GM23338 (cell line): ENCODE results near the gene NMD3. TPM values are rescaled to one million over a fixed set of nuclear protein-coding genes. Genes with fewer than 3 reads are reported as not detected.

Experiments used
- ATAC-seq: fragments of 200-7000 bp; cut with Tn5 transposase; 3 replicates; pipeline ENCODE4 v1.9.1; 2020
- DNase-seq: peaks from one replicate; pipeline ENCODE4 v3.0.0-alpha.2; 2015; ENCODE audit warnings: low spot score
- H2AFZ ChIP-seq: fragments of 200-600 bp; sonication (generic); 2 replicates; pipeline ENCODE4 v1.8.0; 2016; ENCODE audit warnings: antibody characterized with exemption, mild to moderate bottlenecking, moderate library complexity
- H3F3A ChIP-seq: fragments of 200-600 bp; sonication (generic); replicated peaks from 2 replicates; pipeline ENCODE4 v1.8.0; 2017; ENCODE audit warnings: antibody characterized with exemption, mixed run types, low read depth
- H3K27ac ChIP-seq: fragments of 200-600 bp; sonication (generic); 2 replicates; pipeline ENCODE4 v1.6.1; 2016; ENCODE audit warnings: low read depth
- H3K27me3 ChIP-seq: fragments of 200-600 bp; sonication (generic); 2 replicates; pipeline ENCODE4 v1.8.0; 2016; ENCODE audit warnings: mild to moderate bottlenecking, mixed run types, moderate library complexity; ENCODE audit not compliant: insufficient read depth
- H3K36me3 ChIP-seq: fragments of 200-600 bp; sonication (generic); 2 replicates; pipeline ENCODE4 v1.8.0; 2016; ENCODE audit warnings: mild to moderate bottlenecking; ENCODE audit not compliant: insufficient read depth
- H3K4me1 ChIP-seq: fragments of 200-600 bp; sonication (generic); 2 replicates; pipeline ENCODE4 v1.8.0; 2016; ENCODE audit warnings: mild to moderate bottlenecking, moderate library complexity; ENCODE audit not compliant: insufficient read depth
- H3K4me2 ChIP-seq: fragments of 200-600 bp; sonication (generic); 2 replicates; pipeline ENCODE4 v1.7.1; 2017; ENCODE audit warnings: mixed run types
- H3K4me3 ChIP-seq: fragments of 200-600 bp; sonication (generic); 2 replicates; pipeline ENCODE4 v1.6.1; 2016; ENCODE audit warnings: mixed run types
- H3K79me2 ChIP-seq: fragments of 200-600 bp; sonication (generic); replicated peaks from 2 replicates; pipeline ENCODE4 v1.8.0; 2017; ENCODE audit warnings: mild to moderate bottlenecking; ENCODE audit not compliant: insufficient read depth
- H3K9me2 ChIP-seq: fragments of 200-600 bp; sonication (generic); 2 replicates; pipeline ENCODE4 v1.8.0; 2017; ENCODE audit not compliant: insufficient read depth
- H4K20me1 ChIP-seq: fragments of 200-600 bp; sonication (generic); replicated peaks from 2 replicates; pipeline ENCODE4 v1.8.0; 2017; ENCODE audit warnings: mild to moderate bottlenecking; ENCODE audit not compliant: insufficient read depth
- H3K27ac Mint-ChIP-seq: 2 replicates; pipeline ENCODE4 v1.8.0; 2020; ENCODE audit warnings: inconsistent platforms, mild to moderate bottlenecking, moderate library complexity, mixed read lengths
- H3K27me3 Mint-ChIP-seq: 3 replicates; pipeline ENCODE4 v1.8.0; 2022; ENCODE audit warnings: low read depth, mild to moderate bottlenecking, moderate library complexity, mixed read lengths, inconsistent platforms; ENCODE audit not compliant: insufficient read depth, poor library complexity
- H3K36me3 Mint-ChIP-seq: 3 replicates; pipeline ENCODE4 v1.8.0; 2021; ENCODE audit warnings: low read depth, mild to moderate bottlenecking, inconsistent platforms, moderate library complexity, mixed read lengths
- H3K4me1 Mint-ChIP-seq: 3 replicates; pipeline ENCODE4 v1.8.0; 2020; ENCODE audit warnings: mild to moderate bottlenecking, inconsistent platforms, mixed read lengths
- H3K4me3 Mint-ChIP-seq: 3 replicates; pipeline ENCODE4 v1.8.0; 2021; ENCODE audit warnings: moderate library complexity, mild to moderate bottlenecking, inconsistent platforms, mixed read lengths
- H3K9me3 Mint-ChIP-seq: 3 replicates; pipeline ENCODE4 v1.8.0; 2020; ENCODE audit warnings: moderate library complexity, mild to moderate bottlenecking, inconsistent platforms, mixed read lengths
- CREB1 ChIP-seq: fragments of 250-450 bp; sonication (Bioruptor Pico); IDR thresholded peaks from 2 replicates; pipeline ENCODE4 v1.5.0; 2020; ENCODE audit warnings: low read depth, mild to moderate bottlenecking, moderate library complexity
- EZH2 ChIP-seq: fragments of 200-600 bp; sonication (generic); IDR thresholded peaks from one replicate; pipeline ENCODE4 v1.8.0; 2017; ENCODE audit warnings: antibody characterized with exemption, mild to moderate bottlenecking, low read depth; ENCODE audit not compliant: unreplicated experiment
- EZH2phosphoT487 ChIP-seq: fragments of 200-600 bp; sonication (generic); IDR thresholded peaks from one replicate; pipeline ENCODE4 v1.8.1; 2018; ENCODE audit warnings: antibody characterized with exemption; ENCODE audit not compliant: unreplicated experiment
- JUNB ChIP-seq: IDR thresholded peaks from one replicate; pipeline ENCODE4 v1.6.1; 2016; ENCODE audit warnings: antibody characterized with exemption; ENCODE audit not compliant: unreplicated experiment
- NANOG ChIP-seq: IDR thresholded peaks from 2 replicates; pipeline ENCODE4 v1.6.1; 2016; ENCODE audit warnings: antibody characterized with exemption, borderline replicate concordance
- POLR2AphosphoS5 ChIP-seq: IDR thresholded peaks from 2 replicates; pipeline ENCODE4 v1.6.1; 2016; ENCODE audit warnings: antibody characterized with exemption, low read depth
- STAT1 ChIP-seq: IDR thresholded peaks from one replicate; pipeline ENCODE4 v1.6.1; 2016; ENCODE audit warnings: antibody characterized with exemption; ENCODE audit not compliant: unreplicated experiment
- ZNF114 ChIP-seq: fragments of 250-450 bp; sonication (Bioruptor Pico); IDR thresholded peaks from 2 replicates; pipeline ENCODE4 v1.5.0; 2020; ENCODE audit warnings: mild to moderate bottlenecking, moderate library complexity
- ZNF331 ChIP-seq: fragments of 250-450 bp; sonication (Bioruptor Pico); IDR thresholded peaks from 2 replicates; pipeline ENCODE4 v1.5.0; 2020; ENCODE audit warnings: low read depth, mild to moderate bottlenecking, moderate library complexity
- polyA plus RNA-seq: library from polyadenylated mRNA; unstranded; fragments of >200 nt; fragmentation: Nextera tagmentation; extraction: Ambion mirVana; gene quantifications from 2 replicates; pipeline ENCODE4 v1.2.1, GENCODE V29; 2016
- total RNA-seq: library from RNA; depleted of rRNA; stranded (reverse); fragments of >200 nt; shearing (Covaris generic); gene quantifications from 2 replicates; pipeline ENCODE4 v1.2.3, GENCODE V29; 2014
- TF ChIP-seq, protein P1 (sequence below), 2 experiments: fragments of 200-600 bp in 1 of 2; sonication (generic) in 1 of 2; conservative IDR thresholded peaks; 2 replicates each; pipeline versions ENCODE4 v1.5.1 to v1.6.1; 2016 to 2017; ENCODE audit warnings: antibody characterized with exemption in 2 of 2, low read depth in 2 of 2, mild to moderate bottlenecking in 2 of 2, moderate library complexity in 1 of 2
- TF ChIP-seq, protein P2 (sequence below): IDR thresholded peaks from one replicate; pipeline ENCODE4 v1.6.1; 2018; ENCODE audit warnings: antibody characterized with exemption; ENCODE audit not compliant: unreplicated experiment
- TF ChIP-seq, protein P3 (sequence below): fragments of 250-450 bp; sonication (Bioruptor Pico); IDR thresholded peaks from 2 replicates; pipeline ENCODE4 v1.5.0; 2020; ENCODE audit warnings: mild to moderate bottlenecking, moderate library complexity
- TF ChIP-seq, protein P4 (sequence below): IDR thresholded peaks from 2 replicates; pipeline ENCODE4 v1.6.1; 2016; ENCODE audit warnings: antibody characterized with exemption

NMD3 gene
- total and polyA plus RNA-seq, 2 experiments from 2014 or later, result 27.3 to 67.4 TPM

DNA sequence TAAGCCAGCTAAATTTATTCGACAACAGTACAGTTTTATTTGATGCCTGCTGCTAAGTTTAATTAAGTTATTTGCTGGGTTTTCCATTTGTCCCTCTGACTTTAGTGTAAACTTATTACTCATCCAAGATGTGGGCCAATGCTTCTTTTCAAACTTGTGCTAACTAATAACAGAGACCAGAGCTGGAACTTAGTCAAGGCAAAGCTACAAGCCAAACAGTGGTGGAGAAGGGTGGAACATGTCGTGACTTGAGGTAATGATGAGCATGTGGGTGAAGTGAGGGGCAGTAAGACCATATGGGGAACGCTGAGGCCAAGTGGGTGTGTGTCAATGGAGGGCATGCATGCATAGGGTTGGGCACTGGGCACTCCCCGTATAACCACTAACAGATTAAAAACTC lies 63.9 kb downstream of the NMD3 start (continued):
- TF ChIP-seq STAT1, result no peak
- TF ChIP-seq EZH2, result no peak
- TF ChIP-seq EZH2phosphoT487, result no peak

DNA sequence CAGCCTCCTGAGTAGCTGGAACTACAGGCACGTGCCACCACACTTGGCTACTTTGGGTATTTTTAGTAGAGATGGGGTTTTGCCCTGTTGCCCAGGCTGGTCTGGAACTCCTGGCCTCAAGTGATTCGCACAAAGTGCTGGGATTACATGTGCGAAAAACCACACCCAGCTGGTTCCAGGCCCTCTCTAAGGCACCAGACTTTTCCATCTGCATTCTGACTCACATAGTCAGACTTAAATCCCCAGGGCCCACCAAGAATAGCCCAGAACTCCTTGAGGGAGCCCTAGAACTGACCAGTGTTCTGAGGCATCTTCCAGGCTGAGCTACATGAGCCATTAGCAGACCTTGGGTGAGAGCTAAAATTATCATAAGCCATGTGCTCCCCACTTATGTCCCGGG lies 68.1 kb downstream of the NMD3 start:
- H3K4me1 ChIP-seq, result no peaks in the 10 kb centered on the region
- TF ChIP-seq, protein P1, sequence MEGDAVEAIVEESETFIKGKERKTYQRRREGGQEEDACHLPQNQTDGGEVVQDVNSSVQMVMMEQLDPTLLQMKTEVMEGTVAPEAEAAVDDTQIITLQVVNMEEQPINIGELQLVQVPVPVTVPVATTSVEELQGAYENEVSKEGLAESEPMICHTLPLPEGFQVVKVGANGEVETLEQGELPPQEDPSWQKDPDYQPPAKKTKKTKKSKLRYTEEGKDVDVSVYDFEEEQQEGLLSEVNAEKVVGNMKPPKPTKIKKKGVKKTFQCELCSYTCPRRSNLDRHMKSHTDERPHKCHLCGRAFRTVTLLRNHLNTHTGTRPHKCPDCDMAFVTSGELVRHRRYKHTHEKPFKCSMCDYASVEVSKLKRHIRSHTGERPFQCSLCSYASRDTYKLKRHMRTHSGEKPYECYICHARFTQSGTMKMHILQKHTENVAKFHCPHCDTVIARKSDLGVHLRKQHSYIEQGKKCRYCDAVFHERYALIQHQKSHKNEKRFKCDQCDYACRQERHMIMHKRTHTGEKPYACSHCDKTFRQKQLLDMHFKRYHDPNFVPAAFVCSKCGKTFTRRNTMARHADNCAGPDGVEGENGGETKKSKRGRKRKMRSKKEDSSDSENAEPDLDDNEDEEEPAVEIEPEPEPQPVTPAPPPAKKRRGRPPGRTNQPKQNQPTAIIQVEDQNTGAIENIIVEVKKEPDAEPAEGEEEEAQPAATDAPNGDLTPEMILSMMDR (conservative IDR thresholded peaks at IDR 0.05; ENCODE audit: low read depth in 2 of 2), result no peak
- TF ChIP-seq EZH2phosphoT487 (no peak), NANOG (no peak), POLR2AphosphoS5 (no peak), ZNF114 (CRISPR knock-in tag) (no peak), EZH2 (no peak), JUNB (no peak), STAT1 (no peak), CREB1 (CRISPR knock-in tag) (no peak), ZNF331 (CRISPR knock-in tag) (no peak)
- TF ChIP-seq, protein P2, sequence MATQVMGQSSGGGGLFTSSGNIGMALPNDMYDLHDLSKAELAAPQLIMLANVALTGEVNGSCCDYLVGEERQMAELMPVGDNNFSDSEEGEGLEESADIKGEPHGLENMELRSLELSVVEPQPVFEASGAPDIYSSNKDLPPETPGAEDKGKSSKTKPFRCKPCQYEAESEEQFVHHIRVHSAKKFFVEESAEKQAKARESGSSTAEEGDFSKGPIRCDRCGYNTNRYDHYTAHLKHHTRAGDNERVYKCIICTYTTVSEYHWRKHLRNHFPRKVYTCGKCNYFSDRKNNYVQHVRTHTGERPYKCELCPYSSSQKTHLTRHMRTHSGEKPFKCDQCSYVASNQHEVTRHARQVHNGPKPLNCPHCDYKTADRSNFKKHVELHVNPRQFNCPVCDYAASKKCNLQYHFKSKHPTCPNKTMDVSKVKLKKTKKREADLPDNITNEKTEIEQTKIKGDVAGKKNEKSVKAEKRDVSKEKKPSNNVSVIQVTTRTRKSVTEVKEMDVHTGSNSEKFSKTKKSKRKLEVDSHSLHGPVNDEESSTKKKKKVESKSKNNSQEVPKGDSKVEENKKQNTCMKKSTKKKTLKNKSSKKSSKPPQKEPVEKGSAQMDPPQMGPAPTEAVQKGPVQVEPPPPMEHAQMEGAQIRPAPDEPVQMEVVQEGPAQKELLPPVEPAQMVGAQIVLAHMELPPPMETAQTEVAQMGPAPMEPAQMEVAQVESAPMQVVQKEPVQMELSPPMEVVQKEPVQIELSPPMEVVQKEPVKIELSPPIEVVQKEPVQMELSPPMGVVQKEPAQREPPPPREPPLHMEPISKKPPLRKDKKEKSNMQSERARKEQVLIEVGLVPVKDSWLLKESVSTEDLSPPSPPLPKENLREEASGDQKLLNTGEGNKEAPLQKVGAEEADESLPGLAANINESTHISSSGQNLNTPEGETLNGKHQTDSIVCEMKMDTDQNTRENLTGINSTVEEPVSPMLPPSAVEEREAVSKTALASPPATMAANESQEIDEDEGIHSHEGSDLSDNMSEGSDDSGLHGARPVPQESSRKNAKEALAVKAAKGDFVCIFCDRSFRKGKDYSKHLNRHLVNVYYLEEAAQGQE, result no peak
- TF ChIP-seq, protein P3, sequence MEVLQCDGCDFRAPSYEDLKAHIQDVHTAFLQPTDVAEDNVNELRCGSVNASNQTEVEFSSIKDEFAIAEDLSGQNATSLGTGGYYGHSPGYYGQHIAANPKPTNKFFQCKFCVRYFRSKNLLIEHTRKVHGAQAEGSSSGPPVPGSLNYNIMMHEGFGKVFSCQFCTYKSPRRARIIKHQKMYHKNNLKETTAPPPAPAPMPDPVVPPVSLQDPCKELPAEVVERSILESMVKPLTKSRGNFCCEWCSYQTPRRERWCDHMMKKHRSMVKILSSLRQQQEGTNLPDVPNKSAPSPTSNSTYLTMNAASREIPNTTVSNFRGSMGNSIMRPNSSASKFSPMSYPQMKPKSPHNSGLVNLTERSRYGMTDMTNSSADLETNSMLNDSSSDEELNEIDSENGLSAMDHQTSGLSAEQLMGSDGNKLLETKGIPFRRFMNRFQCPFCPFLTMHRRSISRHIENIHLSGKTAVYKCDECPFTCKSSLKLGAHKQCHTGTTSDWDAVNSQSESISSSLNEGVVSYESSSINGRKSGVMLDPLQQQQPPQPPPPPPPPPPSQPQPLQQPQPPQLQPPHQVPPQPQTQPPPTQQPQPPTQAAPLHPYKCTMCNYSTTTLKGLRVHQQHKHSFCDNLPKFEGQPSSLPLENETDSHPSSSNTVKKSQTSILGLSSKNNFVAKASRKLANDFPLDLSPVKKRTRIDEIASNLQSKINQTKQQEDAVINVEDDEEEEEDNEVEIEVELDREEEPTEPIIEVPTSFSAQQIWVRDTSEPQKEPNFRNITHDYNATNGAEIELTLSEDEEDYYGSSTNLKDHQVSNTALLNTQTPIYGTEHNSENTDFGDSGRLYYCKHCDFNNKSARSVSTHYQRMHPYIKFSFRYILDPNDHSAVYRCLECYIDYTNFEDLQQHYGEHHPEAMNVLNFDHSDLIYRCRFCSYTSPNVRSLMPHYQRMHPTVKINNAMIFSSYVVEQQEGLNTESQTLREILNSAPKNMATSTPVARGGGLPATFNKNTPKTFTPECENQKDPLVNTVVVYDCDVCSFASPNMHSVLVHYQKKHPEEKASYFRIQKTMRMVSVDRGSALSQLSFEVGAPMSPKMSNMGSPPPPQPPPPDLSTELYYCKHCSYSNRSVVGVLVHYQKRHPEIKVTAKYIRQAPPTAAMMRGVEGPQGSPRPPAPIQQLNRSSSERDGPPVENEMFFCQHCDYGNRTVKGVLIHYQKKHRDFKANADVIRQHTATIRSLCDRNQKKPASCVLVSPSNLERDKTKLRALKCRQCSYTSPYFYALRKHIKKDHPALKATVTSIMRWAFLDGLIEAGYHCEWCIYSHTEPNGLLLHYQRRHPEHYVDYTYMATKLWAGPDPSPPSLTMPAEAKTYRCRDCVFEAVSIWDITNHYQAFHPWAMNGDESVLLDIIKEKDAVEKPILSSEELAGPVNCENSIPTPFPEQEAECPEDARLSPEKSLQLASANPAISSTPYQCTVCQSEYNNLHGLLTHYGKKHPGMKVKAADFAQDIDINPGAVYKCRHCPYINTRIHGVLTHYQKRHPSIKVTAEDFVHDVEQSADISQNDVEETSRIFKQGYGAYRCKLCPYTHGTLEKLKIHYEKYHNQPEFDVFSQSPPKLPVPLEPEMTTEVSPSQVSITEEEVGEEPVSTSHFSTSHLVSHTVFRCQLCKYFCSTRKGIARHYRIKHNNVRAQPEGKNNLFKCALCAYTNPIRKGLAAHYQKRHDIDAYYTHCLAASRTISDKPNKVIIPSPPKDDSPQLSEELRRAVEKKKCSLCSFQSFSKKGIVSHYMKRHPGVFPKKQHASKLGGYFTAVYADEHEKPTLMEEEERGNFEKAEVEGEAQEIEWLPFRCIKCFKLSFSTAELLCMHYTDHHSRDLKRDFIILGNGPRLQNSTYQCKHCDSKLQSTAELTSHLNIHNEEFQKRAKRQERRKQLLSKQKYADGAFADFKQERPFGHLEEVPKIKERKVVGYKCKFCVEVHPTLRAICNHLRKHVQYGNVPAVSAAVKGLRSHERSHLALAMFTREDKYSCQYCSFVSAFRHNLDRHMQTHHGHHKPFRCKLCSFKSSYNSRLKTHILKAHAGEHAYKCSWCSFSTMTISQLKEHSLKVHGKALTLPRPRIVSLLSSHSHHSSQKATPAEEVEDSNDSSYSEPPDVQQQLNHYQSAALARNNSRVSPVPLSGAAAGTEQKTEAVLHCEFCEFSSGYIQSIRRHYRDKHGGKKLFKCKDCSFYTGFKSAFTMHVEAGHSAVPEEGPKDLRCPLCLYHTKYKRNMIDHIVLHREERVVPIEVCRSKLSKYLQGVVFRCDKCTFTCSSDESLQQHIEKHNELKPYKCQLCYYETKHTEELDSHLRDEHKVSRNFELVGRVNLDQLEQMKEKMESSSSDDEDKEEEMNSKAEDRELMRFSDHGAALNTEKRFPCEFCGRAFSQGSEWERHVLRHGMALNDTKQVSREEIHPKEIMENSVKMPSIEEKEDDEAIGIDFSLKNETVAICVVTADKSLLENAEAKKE, result no peak
- TF ChIP-seq, protein P4, sequence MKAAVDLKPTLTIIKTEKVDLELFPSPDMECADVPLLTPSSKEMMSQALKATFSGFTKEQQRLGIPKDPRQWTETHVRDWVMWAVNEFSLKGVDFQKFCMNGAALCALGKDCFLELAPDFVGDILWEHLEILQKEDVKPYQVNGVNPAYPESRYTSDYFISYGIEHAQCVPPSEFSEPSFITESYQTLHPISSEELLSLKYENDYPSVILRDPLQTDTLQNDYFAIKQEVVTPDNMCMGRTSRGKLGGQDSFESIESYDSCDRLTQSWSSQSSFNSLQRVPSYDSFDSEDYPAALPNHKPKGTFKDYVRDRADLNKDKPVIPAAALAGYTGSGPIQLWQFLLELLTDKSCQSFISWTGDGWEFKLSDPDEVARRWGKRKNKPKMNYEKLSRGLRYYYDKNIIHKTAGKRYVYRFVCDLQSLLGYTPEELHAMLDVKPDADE, result no peak
- H3K36me3 ChIP-seq, result no peaks in the 10 kb centered on the region
- H3K36me3 Mint-ChIP-seq, result no peaks in the 10 kb centered on the region
- no peak for DNase-seq
- H3K27ac Mint-ChIP-seq, result no peak overlapping the region
- H4K20me1 ChIP-seq, result no peaks in the 10 kb centered on the region
- H3K4me1 Mint-ChIP-seq, result no peaks in the 10 kb centered on the region; the same call in 1 of the 3 replicates
- no peak overlapping the region for H3K4me3 ChIP-seq
- H3K9me2 ChIP-seq, result no peaks in the 10 kb centered on the region
- no peak for ATAC-seq
- no peaks in the 10 kb centered on the region for H3K27me3 ChIP-seq
- H3K27me3 Mint-ChIP-seq, result no peaks in the 10 kb centered on the region
- H3K27ac ChIP-seq, result no peak overlapping the region
- no peak overlapping the region for H2AFZ ChIP-seq
- no peaks in the 10 kb centered on the region for H3K79me2 ChIP-seq
- H3F3A ChIP-seq, result no peaks in the 10 kb centered on the region
- no peak overlapping the region for H3K4me2 ChIP-seq
- H3K4me3 Mint-ChIP-seq, result no peak overlapping the region
- no peaks in the 10 kb centered on the region; the same call in 2 of the 3 replicates for H3K9me3 Mint-ChIP-seq
